BE2C (cell line): Measurements from ENCODE around the gene CADM1.

Experiments
- DNase-seq: peaks from one replicate; pipeline ENCODE4 v3.0.0-alpha.2; 2020
- H3K27me3 ChIP-seq: fragments of 250-450 bp; sonication (Bioruptor Pico); 2 replicates; pipeline ENCODE4 v1.5.1; 2020; ENCODE audit warnings: mild to moderate bottlenecking
- H3K36me3 ChIP-seq: fragments of 250-450 bp; sonication (Bioruptor Pico); 2 replicates; pipeline ENCODE4 v1.5.1; 2020; ENCODE audit warnings: mild to moderate bottlenecking
- H3K4me1 ChIP-seq: fragments of 250-450 bp; sonication (Bioruptor Pico); 2 replicates; pipeline ENCODE4 v1.5.1; 2020
- H3K4me3 ChIP-seq: 2 replicates; pipeline ENCODE4 v1.5.1; 2011; ENCODE audit warnings: low read depth, low read length
- H3K9me3 ChIP-seq: fragments of 250-450 bp; sonication (Bioruptor Pico); 2 replicates; pipeline ENCODE4 v1.5.1; 2020
- CTCF ChIP-seq: IDR thresholded peaks from 2 replicates; pipeline ENCODE4 v1.5.1; 2012; ENCODE audit warnings: mild to moderate bottlenecking, low read depth, low read length

CADM1 gene

DNA sequence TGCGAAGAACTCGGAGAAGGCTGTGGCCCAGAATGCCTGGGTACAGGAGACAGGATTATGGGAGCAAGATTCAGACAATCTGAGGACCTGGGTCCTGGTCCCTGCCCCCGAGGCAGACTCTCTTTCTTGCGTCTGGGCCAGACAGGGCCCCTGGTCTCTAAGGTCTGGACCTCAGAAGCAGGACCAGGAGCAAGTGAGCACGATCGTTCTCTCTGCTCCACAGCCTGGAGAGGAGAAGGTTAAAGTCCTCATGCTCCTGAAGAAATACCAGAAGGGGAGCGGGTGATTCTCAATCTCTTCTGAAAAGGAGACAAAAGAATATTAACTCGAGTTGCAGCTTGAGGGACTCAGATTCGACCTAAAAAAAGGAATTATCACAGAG is 349.9 kb downstream of the CADM1 start:
- Histone ChIP-seq H3K27me3 (no peaks in the 10 kb centered on the region), H3K9me3 (no peaks in the 10 kb centered on the region; the same call in 1 of the 2 replicates), H3K36me3 (no peaks in the 10 kb centered on the region), H3K4me3 (no peak overlapping the region), H3K4me1 (peaks cover 3% of the 10 kb centered on the region; the same call in 1 of the 2 replicates)
- no peak for DNase-seq
- TF ChIP-seq CTCF = no peak

DNA sequence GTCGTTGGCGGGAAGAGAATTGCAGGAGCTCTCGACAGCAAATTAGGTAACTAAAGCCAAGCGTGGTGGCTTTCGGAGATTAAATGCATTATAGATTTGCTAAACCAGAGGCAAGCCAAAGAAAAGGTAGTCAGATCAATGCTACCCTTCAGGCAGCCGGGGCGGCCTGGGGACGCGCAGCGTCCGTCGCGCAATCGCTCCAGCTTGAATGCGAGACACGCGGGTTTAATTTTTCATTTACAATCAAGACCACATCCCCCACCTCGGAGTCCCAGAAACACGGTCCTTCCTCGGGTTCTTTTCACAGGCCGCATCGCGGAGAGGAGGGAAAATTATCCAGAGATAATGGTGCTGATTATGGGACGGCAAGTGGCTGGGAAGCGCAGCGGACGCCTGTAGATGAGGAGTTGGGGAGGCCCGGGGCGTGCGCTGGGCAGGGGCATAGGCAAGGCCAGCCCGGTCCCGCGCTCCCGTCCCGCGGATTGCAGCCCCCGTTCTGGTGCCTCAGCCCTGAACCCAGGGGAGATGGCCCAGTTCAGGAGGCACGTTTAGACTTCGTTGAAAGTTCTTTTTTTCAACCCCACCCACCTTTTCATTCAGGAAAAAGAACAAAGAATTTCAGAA is 350.4 kb downstream of the CADM1 start:
- Histone ChIP-seq H3K9me3 (no peaks in the 10 kb centered on the region; the same call in 1 of the 2 replicates), H3K27me3 (no peaks in the 10 kb centered on the region), H3K4me1 (peaks cover 3% of the 10 kb centered on the region; the same call in 1 of the 2 replicates), H3K4me3 (no peak overlapping the region), H3K36me3 (no peaks in the 10 kb centered on the region)
- TF ChIP-seq CTCF = no peak
- DNase-seq = no peak

- no peak for TF ChIP-seq CTCF
- Histone ChIP-seq H3K4me3 (no peak overlapping the region), H3K36me3 (no peaks in the 10 kb centered on the region), H3K9me3 (no peaks in the 10 kb centered on the region; the same call in 1 of the 2 replicates), H3K27me3 (no peaks in the 10 kb centered on the region), H3K4me1 (peaks cover 3% of the 10 kb centered on the region; the same call in 1 of the 2 replicates)
- DNase-seq = no peak
These were observed 351.1 kb downstream of the CADM1 start for GRCh38 chr11:115153135-115153534.

GRCh38 chr11:115151010-115151409 is 353.2 kb downstream of the CADM1 start:
- no peaks in the 10 kb centered on the region for H3K4me1 ChIP-seq
- no peak for DNase-seq
- no peaks in the 10 kb centered on the region for H3K36me3 ChIP-seq
- no peaks in the 10 kb centered on the region for H3K27me3 ChIP-seq
- no peaks in the 10 kb centered on the region; the same call in 1 of the 2 replicates for H3K9me3 ChIP-seq
- TF ChIP-seq CTCF = no peak
- H3K4me3 ChIP-seq = no peak overlapping the region

- peaks cover 16% of the 10 kb centered on the region for H3K4me1 ChIP-seq
- TF ChIP-seq CTCF = no peak
- DNase-seq = no peak
- no peaks in the 10 kb centered on the region for H3K27me3 ChIP-seq
- no peak overlapping the region for H3K4me3 ChIP-seq
- no peaks in the 10 kb centered on the region for H3K36me3 ChIP-seq
- H3K9me3 ChIP-seq = no peaks in the 10 kb centered on the region
These were observed 355.5 kb downstream of the CADM1 start for GRCh38 chr11:115148691-115149090.

GRCh38 chr11:115148101-115148500 is 356.1 kb downstream of the CADM1 start:
- DNase-seq = no peak
- Histone ChIP-seq H3K9me3 (peaks cover 3% of the 10 kb centered on the region; the same call in 1 of the 2 replicates), H3K4me1 (peaks cover 18% of the 10 kb centered on the region), H3K4me3 (no peak overlapping the region), H3K27me3 (no peaks in the 10 kb centered on the region), H3K36me3 (no peaks in the 10 kb centered on the region)
- TF ChIP-seq CTCF = no peak
